ENCODE results near the gene SCFD2. TPM values are rescaled to one million over a fixed set of nuclear protein-coding genes. Genes with fewer than 3 reads are reported as not detected.

Gene SCFD2
- total RNA-seq, 1 donor from 2014 or later, result 14.3 TPM

GRCh38 chr4:53234111-53234510, 131.8 kb downstream of the SCFD2 start:
- H3K36me3 ChIP-seq, result no peaks in the 10 kb centered on the region
- no peaks in the 10 kb centered on the region for H3K27me3 ChIP-seq
- no peak for ATAC-seq
- no peaks in the 10 kb centered on the region for H3K9me3 ChIP-seq
- intact Hi-C loops (cut with DNase I), result no loop called here
- no peak for TF ChIP-seq CTCF (IDR thresholded peaks at IDR 0.05)
- H3K27ac ChIP-seq, result no peak overlapping the region
- no peak overlapping the region for H3K4me3 ChIP-seq
- no peaks in the 10 kb centered on the region for H3K4me1 ChIP-seq
- no peak for DNase-seq

- no peaks in the 10 kb centered on the region for H3K4me1 ChIP-seq
- intact Hi-C loops (cut with DNase I), result no loop called here
These were observed 132.6 kb downstream of the SCFD2 start for GRCh38 chr4:53233114-53233795.

GRCh38 chr4:53232371-53232770, 133.5 kb downstream of the SCFD2 start:
- Histone ChIP-seq H3K27me3 (no peaks in the 10 kb centered on the region), H3K27ac (no peak overlapping the region), H3K9me3 (no peaks in the 10 kb centered on the region), H3K4me3 (no peak overlapping the region), H3K4me1 (no peaks in the 10 kb centered on the region), H3K36me3 (no peaks in the 10 kb centered on the region)
- no peak for ATAC-seq
- intact Hi-C loops (cut with DNase I), result no loop called here
- no peak for TF ChIP-seq CTCF (IDR thresholded peaks at IDR 0.05)
- no peak for DNase-seq

More at GRCh38 chr4:53233114-53233795, 132.6 kb downstream of the SCFD2 start:
- DNase-seq (no peak), ATAC-seq (no peak)
- no peaks in the 10 kb centered on the region for H3K27me3 ChIP-seq
- H3K36me3 ChIP-seq, result no peaks in the 10 kb centered on the region
- no peak for TF ChIP-seq CTCF (IDR thresholded peaks at IDR 0.05)
- no peaks in the 10 kb centered on the region for H3K9me3 ChIP-seq
- no peak overlapping the region for H3K27ac ChIP-seq
- H3K4me3 ChIP-seq, result no peak overlapping the region

- H3K36me3 ChIP-seq, result no peaks in the 10 kb centered on the region
- H3K27me3 ChIP-seq, result no peaks in the 10 kb centered on the region
- H3K4me3 ChIP-seq, result no peak overlapping the region
- intact Hi-C loops (cut with DNase I), result no loop called here
- DNase-seq, result no peak
- H3K9me3 ChIP-seq, result no peaks in the 10 kb centered on the region
- no peak for ATAC-seq
- H3K4me1 ChIP-seq, result no peaks in the 10 kb centered on the region
- no peak for TF ChIP-seq CTCF (IDR thresholded peaks at IDR 0.05)
- H3K27ac ChIP-seq, result no peak overlapping the region
These were observed 137.8 kb downstream of the SCFD2 start for GRCh38 chr4:53228036-53228435.

GRCh38 chr4:53227451-53227850, 138.4 kb downstream of the SCFD2 start:
- ATAC-seq, result no peak
- intact Hi-C loops (cut with DNase I), result no loop called here
- no peak for DNase-seq
- Histone ChIP-seq H3K4me1 (no peaks in the 10 kb centered on the region), H3K27me3 (no peaks in the 10 kb centered on the region), H3K36me3 (no peaks in the 10 kb centered on the region), H3K27ac (no peak overlapping the region), H3K4me3 (no peak overlapping the region), H3K9me3 (no peaks in the 10 kb centered on the region)
- no peak for TF ChIP-seq CTCF (IDR thresholded peaks at IDR 0.05)
